ENCODE data around the gene NOC4L.

DNA sequence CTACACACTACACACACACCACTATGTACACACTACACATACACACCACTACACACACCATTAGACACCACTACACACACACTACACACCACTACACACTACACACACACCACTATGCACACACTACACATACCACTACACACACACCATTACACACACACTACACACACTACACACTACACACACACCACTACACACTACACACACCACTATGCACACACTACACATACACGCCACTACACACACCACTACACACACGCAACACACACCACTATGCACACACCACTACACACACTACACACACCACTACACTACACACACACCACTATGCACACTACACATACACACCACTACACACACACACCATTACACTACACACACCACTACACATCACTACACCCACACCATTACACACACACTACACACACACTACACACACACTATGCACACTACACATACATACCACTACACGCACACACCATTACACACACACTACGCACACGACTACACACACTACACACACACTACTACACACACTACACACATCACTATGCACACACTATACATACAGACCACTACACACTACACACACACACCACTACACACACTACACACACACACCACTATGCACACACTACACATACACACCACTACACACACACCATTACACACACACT lies 13.6 kb downstream of the NOC4L start:
- TF ChIP-seq, protein P1, sequence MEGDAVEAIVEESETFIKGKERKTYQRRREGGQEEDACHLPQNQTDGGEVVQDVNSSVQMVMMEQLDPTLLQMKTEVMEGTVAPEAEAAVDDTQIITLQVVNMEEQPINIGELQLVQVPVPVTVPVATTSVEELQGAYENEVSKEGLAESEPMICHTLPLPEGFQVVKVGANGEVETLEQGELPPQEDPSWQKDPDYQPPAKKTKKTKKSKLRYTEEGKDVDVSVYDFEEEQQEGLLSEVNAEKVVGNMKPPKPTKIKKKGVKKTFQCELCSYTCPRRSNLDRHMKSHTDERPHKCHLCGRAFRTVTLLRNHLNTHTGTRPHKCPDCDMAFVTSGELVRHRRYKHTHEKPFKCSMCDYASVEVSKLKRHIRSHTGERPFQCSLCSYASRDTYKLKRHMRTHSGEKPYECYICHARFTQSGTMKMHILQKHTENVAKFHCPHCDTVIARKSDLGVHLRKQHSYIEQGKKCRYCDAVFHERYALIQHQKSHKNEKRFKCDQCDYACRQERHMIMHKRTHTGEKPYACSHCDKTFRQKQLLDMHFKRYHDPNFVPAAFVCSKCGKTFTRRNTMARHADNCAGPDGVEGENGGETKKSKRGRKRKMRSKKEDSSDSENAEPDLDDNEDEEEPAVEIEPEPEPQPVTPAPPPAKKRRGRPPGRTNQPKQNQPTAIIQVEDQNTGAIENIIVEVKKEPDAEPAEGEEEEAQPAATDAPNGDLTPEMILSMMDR (IDR thresholded peaks at IDR 0.05; ENCODE audit: extremely low read depth in 1 of 2, insufficient read depth in 1 of 2, low read depth in 1 of 2, low read length in 2 of 2): no peak
- TF ChIP-seq POLR2AphosphoS5 (IDR thresholded peaks at IDR 0.05; ENCODE audit: insufficient read depth, low read depth, low read length) (no peak), FOS (IDR thresholded peaks at IDR 0.05; ENCODE audit: borderline replicate concordance, insufficient read depth, low read length) (no peak), JUN (IDR thresholded peaks at IDR 0.05; ENCODE audit: borderline replicate concordance, insufficient read depth, insufficient read length, low read depth) (no peak), EZH2 (IDR thresholded peaks at IDR 0.05; ENCODE audit: borderline replicate concordance, low read depth, low read length, severe bottlenecking) (no peak), POLR2A (IDR thresholded peaks at IDR 0.05; ENCODE audit: low read depth, low read length) (no peak), GATA2 (IDR thresholded peaks at IDR 0.05; ENCODE audit: insufficient read depth, insufficient read length, low read depth, low read length) (no peak), MYC (IDR thresholded peaks at IDR 0.05; ENCODE audit: low read depth, low read length) (no peak)
- TF ChIP-seq, protein P2, sequence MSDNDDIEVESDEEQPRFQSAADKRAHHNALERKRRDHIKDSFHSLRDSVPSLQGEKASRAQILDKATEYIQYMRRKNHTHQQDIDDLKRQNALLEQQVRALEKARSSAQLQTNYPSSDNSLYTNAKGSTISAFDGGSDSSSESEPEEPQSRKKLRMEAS (IDR thresholded peaks at IDR 0.05; ENCODE audit: insufficient read depth, insufficient read length): no peak
